ENCODE results near the gene SENP1. TPM values are rescaled to one million over a fixed set of nuclear protein-coding genes. Genes with fewer than 3 reads are reported as not detected.

The SENP1 gene
- total and polyA plus RNA-seq, 2 of the 4 experiments (the other 2 are of a cell fraction): 7.2 to 25.3 TPM

- intact Hi-C loops (cut with micrococcal nuclease): no loop called here
- Histone ChIP-seq H2AFZ (replicated peaks; ENCODE audit: low read length, poor library complexity) (no peak overlapping the region), H4K20me1 (ENCODE audit: insufficient read depth, low read length) (peaks cover 5% of the 10 kb centered on the region; the same call in 1 of the 2 replicates), H2BK15ac (ENCODE audit: low read depth, low read length) (no peak overlapping the region), H3K79me1 (ENCODE audit: low read depth in 1 of 2, low read length in 2 of 2) (peaks cover 24 to 34% of the 10 kb centered on the region in 2 experiments), H3K9me3 (ENCODE audit: control insufficient read depth, insufficient read depth, low read length) (no peaks in the 10 kb centered on the region), H3K9ac (ENCODE audit: low read depth, low read length) (no peak overlapping the region), H3K27me3 (ENCODE audit: control insufficient read depth, insufficient read depth, low read length) (0 out of 2 replicates have a peak, but pooled peaks cover under 1% of the 10 kb centered on the region), H3K27ac (ENCODE audit: insufficient read depth, low read length) (no peak overlapping the region), H3K23ac (ENCODE audit: low read depth, low read length) (no peak overlapping the region), H4K5ac (ENCODE audit: low read depth, low read length) (no peak overlapping the region), H3K36me3 (ENCODE audit: control insufficient read depth, insufficient read depth, low read length) (peaks cover 3% of the 10 kb centered on the region; the same call in 1 of the 2 replicates), H2BK120ac (ENCODE audit: low read depth, low read length) (no peak overlapping the region), H3K4ac (ENCODE audit: low read depth, low read length) (no peak overlapping the region), H2AK9ac (replicated peaks; ENCODE audit: low read depth, low read length, poor library complexity) (no peak overlapping the region), H2BK5ac (ENCODE audit: low read depth, low read length, poor library complexity, severe bottlenecking) (no peak overlapping the region), H3K4me3 (ENCODE audit: insufficient read depth, low read depth, low read length) (no peak overlapping the region), H3K9me1 (ENCODE audit: insufficient read depth, low read length) (peaks cover 14% of the 10 kb centered on the region), H3K14ac (replicated peaks; ENCODE audit: low read depth, low read length) (no peak overlapping the region), H3K56ac (ENCODE audit: extremely low read depth, insufficient read depth, low read length) (no peak overlapping the region), H3K18ac (ENCODE audit: low read depth, low read length) (no peak overlapping the region), H3K4me2 (ENCODE audit: low read depth, low read length) (no peak overlapping the region), H2BK20ac (ENCODE audit: low read depth, low read length) (no peak overlapping the region), H2AK5ac (ENCODE audit: low read depth, low read length) (no peak overlapping the region), H3K4me1 (ENCODE audit: control insufficient read depth, insufficient read depth, low read length) (no peaks in the 10 kb centered on the region), H4K8ac (ENCODE audit: low read depth in 2 of 2, low read length in 2 of 2) (no peak overlapping the region), H4K91ac (ENCODE audit: insufficient read depth, low read depth, low read length) (no peak overlapping the region)
- BruUV-seq (replicated peaks): no TSS peak
- CTCF ChIA-PET: no interaction called here
- dilution Hi-C loops (cut with HindIII; ENCODE audit: low sequenced_read_pairs, unreplicated experiment): no loop called here
- TF ChIP-seq SMC3 (IDR thresholded peaks at IDR 0.05; ENCODE audit: low read depth, low read length) (no peak), FOS (IDR thresholded peaks at IDR 0.05; ENCODE audit: low read depth, low read length) (no peak), MAFK (IDR thresholded peaks at IDR 0.05; ENCODE audit: low read depth, low read length) (no peak), MAZ (IDR thresholded peaks at IDR 0.05; ENCODE audit: borderline replicate concordance, low read depth, low read length) (no peak), NFE2L2 (IDR thresholded peaks at IDR 0.05; ENCODE audit: low read depth, low read length) (no peak), RFX5 (IDR thresholded peaks at IDR 0.05; ENCODE audit: low read depth, low read length) (no peak), RCOR1 (IDR thresholded peaks at IDR 0.05; ENCODE audit: insufficient replicate concordance, low read length) (no peak), ELK1 (IDR thresholded peaks at IDR 0.05; ENCODE audit: borderline replicate concordance, low read depth, low read length) (no peak), BHLHE40 (IDR thresholded peaks at IDR 0.05; ENCODE audit: low read depth, low read length) (no peak), CHD1 (IDR thresholded peaks at IDR 0.05; ENCODE audit: low read depth, low read length) (no peak), POLR2A (IDR thresholded peaks at IDR 0.05; ENCODE audit: low read depth, low read length) (no peak)
- WGBS, 2 experiments (ENCODE audit: extremely low coverage in 2 of 2, insufficient read length in 1 of 2): no CpG with 5 or more reads among the region's 1 CpG
- POLR2A ChIA-PET (ENCODE audit: unreplicated experiment): no interaction called here
- in situ Hi-C loops (cut with MboI; ENCODE audit: low sequenced_read_pairs): no loop called here
- ATAC-seq (ENCODE audit: low read depth) (no peak), DNase-seq (no peak)
These were observed 15.6 kb upstream of the SENP1 start for GRCh38 chr12:48121522-48121921.

Data from IMR-90 (cell line).